ENCODE measurements around the gene CFAP47.

Gene CFAP47

GRCh38 chrX:36348509-36348908 is 429.0 kb downstream of the CFAP47 start:
- FAIRE-seq = no peak
- DNase-seq (ENCODE audit: insufficient read length, low spot score) = no peak
- TF ChIP-seq CTCF (IDR thresholded peaks at IDR 0.05; ENCODE audit: insufficient read depth, missing control alignments) = no peak

GRCh38 chrX:36357855-36358254 is 438.3 kb downstream of the CFAP47 start:
- no peak for TF ChIP-seq CTCF (IDR thresholded peaks at IDR 0.05; ENCODE audit: insufficient read depth, missing control alignments)
- DNase-seq (ENCODE audit: insufficient read length, low spot score) = no peak
- no peak for FAIRE-seq

DNA sequence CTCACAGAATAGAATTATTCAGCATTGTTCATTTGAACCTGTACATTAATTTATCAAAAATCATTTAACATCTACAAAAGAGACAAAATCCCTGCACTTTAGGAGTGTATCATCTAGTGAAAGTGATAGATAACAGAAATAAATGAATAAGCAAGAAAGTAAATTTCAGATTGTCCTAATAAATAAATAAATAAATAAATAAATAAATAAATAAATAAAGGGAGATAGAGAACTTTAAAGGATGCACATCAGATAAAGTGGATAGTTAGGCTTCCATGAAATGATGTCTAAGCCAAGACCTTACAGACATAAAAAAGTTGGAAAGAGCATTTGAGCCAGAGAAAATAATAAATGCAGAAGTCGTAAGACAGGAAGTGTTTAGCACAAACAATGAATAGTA is 444.7 kb downstream of the CFAP47 start:
- TF ChIP-seq CTCF (IDR thresholded peaks at IDR 0.05; ENCODE audit: insufficient read depth, missing control alignments) = no peak
- FAIRE-seq = no peak
- no peak for DNase-seq (ENCODE audit: insufficient read length, low spot score)

DNA sequence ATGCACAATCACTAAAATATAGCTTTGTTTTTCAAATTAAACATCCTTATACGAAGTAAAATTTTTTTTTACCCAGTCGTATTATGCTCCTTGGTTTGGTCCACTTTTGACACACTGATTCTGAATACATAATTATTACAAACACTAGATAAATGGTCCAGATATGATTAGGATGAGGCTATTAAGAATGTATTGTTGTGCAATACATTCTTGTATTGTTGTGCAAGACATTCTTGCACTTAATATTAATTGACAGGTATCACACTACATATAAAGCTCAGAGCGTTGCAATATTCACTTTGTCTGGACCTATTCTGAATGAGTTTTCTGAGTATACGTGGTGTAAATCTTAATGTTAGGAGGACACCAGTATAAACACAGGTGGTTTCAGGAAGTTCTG is 464.0 kb downstream of the CFAP47 start:
- TF ChIP-seq CTCF (IDR thresholded peaks at IDR 0.05; ENCODE audit: insufficient read depth, missing control alignments) = no peak
- DNase-seq (ENCODE audit: insufficient read length, low spot score) (no peak), FAIRE-seq (no peak)

DNA sequence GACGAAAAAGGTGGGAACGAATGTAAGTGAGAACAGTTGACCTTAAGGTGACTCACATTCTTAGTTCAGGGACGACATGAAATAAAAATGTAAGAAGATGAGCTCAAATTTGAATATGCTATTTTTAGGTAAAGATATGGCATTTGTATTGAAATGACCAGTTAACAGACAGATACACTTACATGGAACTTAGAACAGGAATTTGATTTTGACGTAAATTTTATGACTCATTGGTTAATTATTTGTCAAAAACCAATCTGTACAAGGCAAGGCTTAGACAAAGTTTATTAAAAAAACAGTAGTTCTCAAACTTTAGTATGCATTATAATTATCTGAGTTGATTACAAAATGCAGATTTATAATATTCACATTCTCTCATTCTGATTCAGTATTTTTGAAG is 469.4 kb downstream of the CFAP47 start:
- DNase-seq (ENCODE audit: insufficient read length, low spot score) = no peak
- no peak for FAIRE-seq

GRCh38 chrX:36401774-36402173 is 482.2 kb downstream of the CFAP47 start:
- DNase-seq (ENCODE audit: insufficient read length, low spot score) (no peak), FAIRE-seq (no peak)
- no peak for TF ChIP-seq CTCF (IDR thresholded peaks at IDR 0.05; ENCODE audit: insufficient read depth, missing control alignments)

More for the DNA sequence above, 469.4 kb downstream of the CFAP47 start:
- TF ChIP-seq CTCF (IDR thresholded peaks at IDR 0.05; ENCODE audit: insufficient read depth, missing control alignments) = no peak

DNA sequence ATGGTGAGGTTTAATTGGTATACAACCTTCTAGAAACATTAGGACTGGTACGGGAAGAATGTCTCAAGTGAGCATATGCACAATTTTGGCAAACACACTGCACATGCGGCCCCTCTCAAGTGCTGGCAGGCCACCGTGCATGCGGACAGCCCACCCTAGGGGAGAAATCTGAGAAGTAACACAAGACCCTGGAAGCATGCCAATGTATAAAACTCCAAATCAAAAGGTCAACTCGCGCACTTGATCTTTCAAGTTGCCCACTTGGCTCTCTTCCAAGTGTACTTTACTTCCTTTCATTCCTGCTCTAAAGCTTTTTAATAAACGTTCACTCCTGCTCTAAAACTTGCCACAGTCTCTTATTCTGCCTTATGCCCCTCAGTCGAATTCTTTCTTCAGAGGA is 488.3 kb downstream of the CFAP47 start:
- no peak for FAIRE-seq
- no peak for TF ChIP-seq CTCF (IDR thresholded peaks at IDR 0.05; ENCODE audit: insufficient read depth, missing control alignments)
- no peak for DNase-seq (ENCODE audit: insufficient read length, low spot score)
